ENCODE measurements around the gene SNRNP48.

The SNRNP48 gene

GRCh38 chr6:7604003-7604402 lies 14.0 kb downstream of the SNRNP48 start:
- ChIA-PET POLR2A (interaction anchor here (0.6 kb wide), 1 partner anchor 36 kb away, joined by 3 read pairs; no protein-coding TSS in a partner anchor), CTCF (interaction anchor here (0.9 to 1.7 kb wide), 4 partner anchors 8 to 12 kb away, joined by 3 to 7 read pairs (median 4); no protein-coding TSS in a partner anchor)
- no peak for TF ChIP-seq CTCF (IDR thresholded peaks at IDR 0.05; ENCODE audit: control extremely low read depth, extremely low read depth, low read depth, missing control alignments)
- no peak for DNase-seq (ENCODE audit: extremely low spot score)

- no peak for TF ChIP-seq CTCF (IDR thresholded peaks at IDR 0.05; ENCODE audit: control extremely low read depth, extremely low read depth, low read depth, missing control alignments)
- DNase-seq (ENCODE audit: extremely low spot score) = no peak
- CTCF ChIA-PET = interaction anchor here (1.2 to 1.6 kb wide), 2 partner anchors 9 to 11 kb away, joined by 3 to 7 read pairs; no protein-coding TSS in a partner anchor
- POLR2A ChIA-PET = no interaction called here
Measured at GRCh38 chr6:7604506-7604905, 14.5 kb downstream of the SNRNP48 start.

GRCh38 chr6:7615611-7616383 lies 25.8 kb downstream of the SNRNP48 start:
- POLR2A ChIA-PET = no interaction called here
- peak; percentile 61 for TF ChIP-seq CTCF (IDR thresholded peaks at IDR 0.05; ENCODE audit: control extremely low read depth, extremely low read depth, low read depth, missing control alignments)
- CTCF ChIA-PET = interaction anchor here (0.7 to 9.5 kb wide), 20 partner anchors 9 to 938 kb away, joined by 3 to 87 read pairs (median 4); no protein-coding TSS in a partner anchor
- DNase-seq (ENCODE audit: extremely low spot score) = peak; percentile 56

GRCh38 chr6:7617801-7618764 lies 28.1 kb downstream of the SNRNP48 start:
- CTCF ChIA-PET = interaction anchor here (9.5 kb wide), 1 partner anchor 341 kb away, joined by 87 read pairs; no protein-coding TSS in a partner anchor
- POLR2A ChIA-PET = no interaction called here
- TF ChIP-seq CTCF (IDR thresholded peaks at IDR 0.05; ENCODE audit: control extremely low read depth, extremely low read depth, low read depth, missing control alignments) = no peak
- DNase-seq (ENCODE audit: extremely low spot score) = no peak

GRCh38 chr6:7621761-7622160 lies 31.8 kb downstream of the SNRNP48 start:
- DNase-seq (ENCODE audit: extremely low spot score) = no peak
- TF ChIP-seq CTCF (IDR thresholded peaks at IDR 0.05; ENCODE audit: control extremely low read depth, extremely low read depth, low read depth, missing control alignments) = no peak
- CTCF ChIA-PET = interaction anchor here (1.0 to 1.2 kb wide), 2 partner anchors 24 to 32 kb away, joined by 3 read pairs; partner anchors contain the start of gene SNRNP48
- POLR2A ChIA-PET = no interaction called here
